Stomach (tissue), 9 donors: ENCODE measurements around the gene R3HDM2. TPM values are rescaled to one million over a fixed set of nuclear protein-coding genes. Genes with fewer than 3 reads are reported as not detected.

ENCODE experiments used
- DNase-seq, 2 donors: peaks; one replicate each; pipeline versions ENCODE4 v3.0.0 to v3.0.0-alpha.2; 2013 to 2019
- H3K27ac ChIP-seq, 5 donors: fragments of 200-600 bp in 4 of 5; sonication (generic) in 4 of 5; one replicate each; pipeline ENCODE4 v1.5.1; 2013 to 2019; ENCODE audit warnings: mild to moderate bottlenecking in 1 of 5, moderate library complexity in 1 of 5
- H3K27me3 ChIP-seq, 3 donors: fragments of 200-600 bp; sonication (generic); one replicate each; pipeline ENCODE4 v1.5.1; 2017 to 2019; ENCODE audit warnings: mixed run types in 1 of 3
- H3K36me3 ChIP-seq, 4 donors: fragments of 200-600 bp; sonication (generic); 1 replicate in 3 of 4; 2 replicates in 1 of 4; pipeline ENCODE4 v1.5.1; 2016 to 2019
- H3K4me1 ChIP-seq, 4 donors: fragments of 200-600 bp; sonication (generic); one replicate each; pipeline ENCODE4 v1.5.1; 2016 to 2019
- H3K4me3 ChIP-seq, 4 donors: fragments of 200-600 bp; sonication (generic) in 3 of 4; one replicate each; pipeline ENCODE4 v1.5.1; 2016 to 2019; ENCODE audit warnings: mild to moderate bottlenecking in 1 of 4
- H3K9me3 ChIP-seq, 4 donors: fragments of 200-600 bp; sonication (generic); one replicate each; pipeline ENCODE4 v1.5.1; 2016 to 2019
- CTCF ChIP-seq, 7 experiments: fragments of 450-650 bp in 4 of 7; fragments of 200-600 bp in 3 of 7; sonication (generic) in 3 of 7; IDR thresholded peaks; one replicate each; pipeline ENCODE4 v1.5.1; 2016 to 2019; ENCODE audit warnings: antibody characterized with exemption in 7 of 7, control low read depth in 2 of 7, mild to moderate bottlenecking in 1 of 7
- EP300 ChIP-seq: sonication (generic); formaldehyde crosslinking; IDR thresholded peaks from one replicate; pipeline ENCODE4 v1.6.1; 2017; ENCODE audit warnings: antibody characterized with exemption
- POLR2A ChIP-seq, 4 donors: fragments of 450-650 bp; IDR thresholded peaks; one replicate each; pipeline ENCODE4 v1.6.1; 2016; ENCODE audit warnings: antibody characterized with exemption in 4 of 4, control low read depth in 2 of 4, mild to moderate bottlenecking in 1 of 4, moderate library complexity in 1 of 4
- POLR2AphosphoS5 ChIP-seq, 3 donors: sonication (generic); formaldehyde crosslinking; IDR thresholded peaks; one replicate each; pipeline ENCODE4 v1.6.1; 2016; ENCODE audit warnings: antibody characterized with exemption in 3 of 3
- WGBS, 5 donors: extraction: QIAGEN DNeasy Blood & Tissue Kit in 3 of 5; methylation state at CpG; one replicate each; pipeline versions ENCODE4 v1.1.5 to v1.1.7; 2013 to 2018; 5-methylcytosine and 5-hydroxymethylcytosine counted together
- intact Hi-C: fragments of 100-400 bp; cut with DNase I; formaldehyde crosslinking; loops from one replicate; pipeline ENCODE4 v1.15.1; 2023; ENCODE audit warnings: low total_unique reads
- polyA plus RNA-seq, 3 donors: library from polyadenylated mRNA; stranded (reverse); fragments of 200-250 nt; gene quantifications; one replicate each; pipeline ENCODE4 v1.2.3, GENCODE V29; 2013
- total RNA-seq, 5 donors: library from RNA; depleted of rRNA; stranded (reverse); fragments of >200 nt; gene quantifications; one replicate each; pipeline versions ENCODE4 v1.1.0 to v1.2.3, GENCODE V29; 2014 to 2016
- donor health status: healthy with polysubstance abuse.
- donor health status: Bipolar disorder and iron deficiency.
- donor health status: healthy.

The R3HDM2 gene
- total and polyA plus RNA-seq, 8 donors = 12.4 to 64.3 (median 24.5) TPM

GRCh38 chr12:57241402-57242310, 189.2 kb downstream of the R3HDM2 start:
- peak in 1 of 2 donors; percentile 36 for DNase-seq
- Histone ChIP-seq H3K4me1 (peaks cover 59 to 77% (median 75%) of the 10 kb centered on the region in 4 donors), H3K36me3 (no peaks in the 10 kb centered on the region), H3K9me3 (no peaks in the 10 kb centered on the region), H3K27me3 (peaks cover 24 to 84% (median 66%) of the 10 kb centered on the region in 3 donors), H3K4me3 (peak overlapping the region in 2 of 4 donors; percentile 40 to 53), H3K27ac (no peak overlapping the region)
- no peak for TF ChIP-seq CTCF (IDR thresholded peaks at IDR 0.05)
- TF ChIP-seq POLR2AphosphoS5 (IDR thresholded peaks at IDR 0.05) = no peak
- TF ChIP-seq EP300 = no peak
- TF ChIP-seq POLR2A (IDR thresholded peaks at IDR 0.05) = no peak
- intact Hi-C loops = no loop called here
- WGBS, 5 donors = 7 to 11% (median 9%) methylated on average over 35 to 48 of the region's 48 CpGs

- peaks cover 24 to 90% (median 72%) of the 10 kb centered on the region in 3 donors for H3K27me3 ChIP-seq
- H3K36me3 ChIP-seq = no peaks in the 10 kb centered on the region
- peak overlapping the region in 3 of 4 donors; percentile 40 to 61 (median 54) for H3K4me3 ChIP-seq
- no peak for TF ChIP-seq POLR2AphosphoS5 (IDR thresholded peaks at IDR 0.05)
- no peak for TF ChIP-seq EP300
- TF ChIP-seq CTCF (IDR thresholded peaks at IDR 0.05) = no peak
- no peak for TF ChIP-seq POLR2A (IDR thresholded peaks at IDR 0.05)
- H3K27ac ChIP-seq = no peak overlapping the region
- DNase-seq = peak in 1 of 2 donors; percentile 48
- peaks cover 59 to 84% (median 82%) of the 10 kb centered on the region in 4 donors for H3K4me1 ChIP-seq
- H3K9me3 ChIP-seq = no peaks in the 10 kb centered on the region
- 9 to 25% (median 11%) methylated on average over 4 to 19 of the region's 19 CpGs for whole genome bisulfite sequencing, 5 donors
- intact Hi-C loops = no loop called here
These were observed 189.9 kb downstream of the R3HDM2 start for GRCh38 chr12:57240926-57241401.

- Histone ChIP-seq H3K4me1 (peaks cover 59 to 89% (median 85%) of the 10 kb centered on the region in 4 donors), H3K27ac (peak overlapping the region in 3 of 5 donors; percentile 15 to 25 (median 24)), H3K27me3 (peaks cover 24 to 97% (median 72%) of the 10 kb centered on the region in 3 donors), H3K9me3 (no peaks in the 10 kb centered on the region), H3K36me3 (no peaks in the 10 kb centered on the region), H3K4me3 (peak overlapping the region; percentile 40 to 61 (median 52))
- intact Hi-C loops = no loop called here
- DNase-seq = peak; percentile 52 to 84
- no peak for TF ChIP-seq POLR2A (IDR thresholded peaks at IDR 0.05)
- no peak for TF ChIP-seq CTCF (IDR thresholded peaks at IDR 0.05)
- TF ChIP-seq POLR2AphosphoS5 (IDR thresholded peaks at IDR 0.05) = no peak
- TF ChIP-seq EP300 = no peak
- WGBS, 5 donors = 0 to 1% (median 1%) methylated on average over 35 to 72 of the region's 72 CpGs
These were observed 190.5 kb downstream of the R3HDM2 start for GRCh38 chr12:57240066-57240921.

GRCh38 chr12:57239587-57240065, 191.2 kb downstream of the R3HDM2 start:
- DNase-seq = no peak
- WGBS, 5 donors = 1 to 5% (median 2%) methylated on average over 14 of the region's 14 CpGs
- Histone ChIP-seq H3K27ac (peak overlapping the region in 2 of 5 donors; percentile 15 to 24), H3K27me3 (peaks cover 24 to 98% (median 72%) of the 10 kb centered on the region in 3 donors), H3K9me3 (no peaks in the 10 kb centered on the region), H3K4me1 (peaks cover 59 to 95% (median 91%) of the 10 kb centered on the region in 4 donors), H3K36me3 (peaks cover under 1 to 5% (median 2%) of the 10 kb centered on the region in 4 donors), H3K4me3 (peak overlapping the region; percentile 40 to 61 (median 52))
- TF ChIP-seq POLR2AphosphoS5 (IDR thresholded peaks at IDR 0.05) (no peak), POLR2A (IDR thresholded peaks at IDR 0.05) (no peak), CTCF (IDR thresholded peaks at IDR 0.05) (no peak)
- intact Hi-C loops = no loop called here
